HG02678 (cell line): ENCODE data around the gene NPR2.
A peak's percentile ranks its signal among the peaks of the same experiment; 100 is the strongest.

Experiments used
- ATAC-seq: cut with Tn5 transposase; IDR thresholded peaks from one replicate; pipeline ENCODE4 v1.9.1; 2021; ENCODE audit warnings: mild to moderate bottlenecking, moderate library complexity; ENCODE audit not compliant: unreplicated experiment

NPR2 gene

DNA sequence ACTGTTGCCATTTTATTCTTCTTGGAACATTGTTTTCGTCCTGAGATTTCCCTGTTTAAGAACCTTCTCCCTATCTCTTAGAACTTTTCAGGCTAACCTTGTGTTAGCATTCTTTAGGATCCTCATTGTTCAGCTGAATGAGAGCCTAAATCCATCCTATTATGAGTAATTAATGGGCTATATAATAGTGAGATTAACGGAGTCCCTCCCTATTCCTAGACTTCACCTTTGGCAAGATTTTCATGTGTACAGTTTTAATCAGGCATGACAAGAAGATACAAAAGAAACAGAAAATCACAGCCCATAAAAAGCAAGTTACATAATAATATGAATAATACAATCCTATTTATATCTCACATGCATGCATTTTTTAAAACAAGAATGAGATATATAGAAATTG is 28.2 kb upstream of the NPR2 start:
- no peak for ATAC-seq

GRCh38 chr9:35763803-35764202 is 27.6 kb upstream of the NPR2 start:
- ATAC-seq = no peak

GRCh38 chr9:35766997-35767396 is 24.4 kb upstream of the NPR2 start:
- ATAC-seq = no peak

DNA sequence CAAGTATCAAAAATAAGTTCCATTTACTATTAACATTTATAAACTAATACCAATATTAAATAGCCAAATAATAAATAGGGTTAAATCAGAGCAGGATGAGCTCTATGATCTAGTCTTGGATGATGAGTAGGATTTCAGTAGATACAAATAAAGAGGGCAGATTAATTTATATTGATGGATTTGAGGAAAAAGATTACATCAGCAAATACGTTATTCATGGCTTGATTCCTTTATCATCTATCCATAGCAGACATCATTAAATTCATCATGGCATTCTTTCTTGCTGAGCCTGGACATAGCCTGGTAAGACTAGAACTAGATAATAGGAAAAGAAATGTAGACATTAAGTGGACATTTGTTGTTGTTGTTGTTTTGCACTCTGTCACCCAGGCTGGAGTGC is 23.9 kb upstream of the NPR2 start:
- no peak for ATAC-seq

DNA sequence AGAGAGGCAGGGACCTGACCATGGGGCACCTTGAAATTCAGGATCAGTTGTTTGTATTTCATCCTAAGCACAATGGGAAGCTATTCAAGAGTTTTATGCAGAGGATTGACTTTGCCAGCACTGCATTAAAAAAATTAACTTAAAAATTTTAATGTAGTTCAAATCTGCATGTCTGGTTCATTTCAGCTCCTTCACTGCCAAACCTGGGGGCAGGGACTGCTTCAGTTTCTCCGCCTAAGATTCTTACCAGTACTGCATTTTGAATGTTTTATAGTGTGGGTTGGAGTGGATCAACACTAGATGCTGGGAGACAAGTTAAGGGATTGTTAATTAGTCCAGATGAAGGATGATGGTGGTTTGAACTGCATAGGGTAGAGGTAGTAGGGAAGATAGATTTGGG is 21.6 kb upstream of the NPR2 start:
- ATAC-seq = no peak

- no peak for ATAC-seq
These were observed 20.3 kb upstream of the NPR2 start for GRCh38 chr9:35771075-35771433.

DNA sequence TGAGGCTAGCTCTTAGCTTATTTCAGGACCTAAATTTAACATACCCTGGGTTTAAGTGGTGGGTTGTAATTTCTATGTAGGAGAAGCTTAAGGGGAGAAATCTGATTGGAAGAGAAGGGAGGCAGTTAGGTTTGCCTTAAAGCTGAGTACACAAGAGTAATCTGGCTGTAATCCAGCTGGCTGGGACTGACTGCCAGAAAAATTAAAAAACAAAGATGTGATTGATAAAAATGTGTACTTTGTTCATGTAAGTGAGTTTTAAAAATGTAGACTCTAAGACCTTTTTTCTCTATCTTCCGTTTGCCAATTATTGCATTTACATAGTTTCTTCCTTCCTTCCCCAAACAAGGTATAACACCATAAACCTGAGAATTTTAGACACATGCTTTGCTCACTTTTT is 19.9 kb upstream of the NPR2 start:
- ATAC-seq = no peak

- no peak for ATAC-seq
These were observed 19.4 kb upstream of the NPR2 start for GRCh38 chr9:35771943-35772342.

DNA sequence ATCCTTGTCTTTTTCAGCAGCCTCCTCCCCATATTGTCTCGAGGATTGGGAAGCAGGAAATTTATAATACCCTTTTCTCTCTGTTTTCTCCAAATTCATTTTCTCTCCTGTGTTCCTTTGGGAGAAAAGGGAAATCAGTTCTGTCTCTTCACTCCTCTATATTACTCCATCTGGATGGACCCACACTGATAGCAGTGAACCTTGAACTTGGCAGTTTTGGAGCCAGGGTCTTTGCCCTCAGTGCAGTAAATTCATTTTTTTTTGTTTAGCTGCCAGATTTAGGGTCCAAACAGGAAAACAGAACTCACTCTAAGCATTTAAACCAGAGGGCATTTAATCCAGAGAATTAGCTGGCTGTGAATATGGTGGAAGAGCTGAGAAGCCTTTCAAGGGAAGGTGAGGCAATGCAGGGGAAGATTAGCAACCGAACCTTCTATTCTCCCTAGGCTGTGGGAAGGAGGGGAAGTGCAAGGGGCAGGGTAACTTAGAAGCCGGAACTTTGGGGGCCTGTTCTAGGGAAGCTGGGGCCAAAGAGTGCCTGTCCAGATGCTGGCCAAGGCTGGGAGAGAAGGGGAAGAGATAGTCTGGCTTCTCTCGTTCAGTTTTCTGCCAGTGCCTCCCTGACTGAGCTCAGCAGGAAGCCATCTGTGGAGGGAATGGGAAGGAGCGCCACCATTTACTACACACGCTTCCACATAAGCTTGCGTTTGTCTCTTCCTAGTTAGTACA is 16.3 kb upstream of the NPR2 start:
- ATAC-seq = no peak

- ATAC-seq = no peak
These were observed 15.4 kb upstream of the NPR2 start for GRCh38 chr9:35776018-35776417.

DNA sequence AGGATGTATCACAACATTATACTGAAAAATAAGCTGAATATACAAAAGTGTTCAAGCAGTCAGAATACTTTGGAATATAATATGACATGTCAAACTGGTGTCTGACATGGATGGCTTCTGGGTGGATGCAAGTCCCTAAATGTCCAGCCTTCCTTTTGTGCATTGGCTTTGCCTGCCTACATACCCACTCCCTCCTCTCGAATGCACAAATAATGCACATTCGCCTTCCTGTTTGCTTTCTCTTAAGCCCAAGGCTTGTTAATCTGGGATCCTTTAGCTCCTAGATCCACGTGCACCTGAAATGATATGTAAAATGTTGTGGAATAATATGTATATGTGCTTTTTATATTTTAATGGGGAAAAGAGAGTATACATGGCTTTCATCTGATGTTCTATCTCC is 12.9 kb upstream of the NPR2 start:
- no peak for ATAC-seq

GRCh38 chr9:35781066-35781465 is 10.3 kb upstream of the NPR2 start:
- ATAC-seq = no peak

DNA sequence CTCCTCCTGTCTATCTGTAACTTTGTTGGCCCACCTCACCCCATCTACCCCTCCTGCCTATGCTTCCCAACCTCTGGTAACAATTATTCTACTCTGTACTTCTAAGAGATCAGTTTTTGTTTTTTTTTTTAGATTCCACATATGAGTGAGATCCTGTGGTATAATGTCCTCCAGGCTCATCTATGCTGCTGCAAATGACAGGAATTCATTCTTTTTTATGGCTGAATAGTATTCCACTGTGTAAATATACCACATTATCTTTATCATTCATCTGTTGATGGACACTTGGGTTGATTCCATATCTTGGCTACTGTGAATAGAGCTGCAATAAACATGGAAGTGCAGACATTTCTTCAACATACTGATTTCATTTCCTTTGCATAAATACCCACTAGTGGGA is 8.0 kb upstream of the NPR2 start:
- ATAC-seq = no peak

GRCh38 chr9:35789541-35789940 is 1.9 kb upstream of the NPR2 start:
- ATAC-seq = no peak

- ATAC-seq = no peak
These were observed 1.4 kb upstream of the NPR2 start for GRCh38 chr9:35790025-35790384.

DNA sequence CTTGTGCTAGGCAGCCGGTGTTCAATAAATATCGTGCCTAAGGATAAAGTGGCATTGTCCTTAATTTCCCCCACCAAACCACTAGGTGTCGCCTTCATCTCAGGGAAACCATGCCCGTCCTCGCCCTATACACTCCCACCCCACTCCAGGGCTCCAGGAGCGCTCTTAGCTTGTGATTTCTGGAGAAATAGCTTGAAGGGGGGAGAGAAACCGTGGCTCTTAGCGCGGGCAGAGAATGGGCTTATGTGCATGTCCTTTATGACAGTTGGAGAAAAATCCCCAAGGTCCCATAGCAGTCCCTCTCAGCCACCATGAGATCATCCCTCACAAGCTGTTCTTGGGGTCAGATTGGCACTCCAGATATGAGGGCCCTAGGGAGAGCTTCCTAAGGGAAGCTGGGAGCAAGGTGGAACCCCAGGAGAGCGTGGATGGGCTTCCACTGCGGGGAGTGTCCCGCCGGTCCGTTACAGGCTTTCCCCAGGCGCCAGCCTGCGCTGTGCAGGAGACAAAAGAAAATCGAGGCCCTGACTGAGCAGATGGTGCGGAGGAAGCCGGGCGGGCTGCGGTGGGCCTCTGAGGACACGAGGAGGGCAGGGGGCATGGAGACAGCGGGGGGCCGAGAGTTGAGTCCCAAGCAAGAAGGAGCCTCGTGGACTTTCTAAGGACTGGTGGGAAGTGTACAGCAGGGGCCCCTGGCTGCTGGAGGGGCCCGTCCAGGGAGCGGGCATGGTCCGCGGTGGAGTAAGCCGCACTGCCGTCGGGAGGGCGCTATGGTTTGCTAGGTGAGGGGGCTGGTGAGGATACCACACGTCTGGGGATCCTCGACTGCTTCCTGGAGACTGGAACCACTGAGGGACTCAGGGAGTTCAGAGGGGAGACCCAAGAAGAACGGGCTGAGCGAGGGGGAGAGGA is 750 bp upstream of the NPR2 start:
- peak; percentile 67 for ATAC-seq

DNA sequence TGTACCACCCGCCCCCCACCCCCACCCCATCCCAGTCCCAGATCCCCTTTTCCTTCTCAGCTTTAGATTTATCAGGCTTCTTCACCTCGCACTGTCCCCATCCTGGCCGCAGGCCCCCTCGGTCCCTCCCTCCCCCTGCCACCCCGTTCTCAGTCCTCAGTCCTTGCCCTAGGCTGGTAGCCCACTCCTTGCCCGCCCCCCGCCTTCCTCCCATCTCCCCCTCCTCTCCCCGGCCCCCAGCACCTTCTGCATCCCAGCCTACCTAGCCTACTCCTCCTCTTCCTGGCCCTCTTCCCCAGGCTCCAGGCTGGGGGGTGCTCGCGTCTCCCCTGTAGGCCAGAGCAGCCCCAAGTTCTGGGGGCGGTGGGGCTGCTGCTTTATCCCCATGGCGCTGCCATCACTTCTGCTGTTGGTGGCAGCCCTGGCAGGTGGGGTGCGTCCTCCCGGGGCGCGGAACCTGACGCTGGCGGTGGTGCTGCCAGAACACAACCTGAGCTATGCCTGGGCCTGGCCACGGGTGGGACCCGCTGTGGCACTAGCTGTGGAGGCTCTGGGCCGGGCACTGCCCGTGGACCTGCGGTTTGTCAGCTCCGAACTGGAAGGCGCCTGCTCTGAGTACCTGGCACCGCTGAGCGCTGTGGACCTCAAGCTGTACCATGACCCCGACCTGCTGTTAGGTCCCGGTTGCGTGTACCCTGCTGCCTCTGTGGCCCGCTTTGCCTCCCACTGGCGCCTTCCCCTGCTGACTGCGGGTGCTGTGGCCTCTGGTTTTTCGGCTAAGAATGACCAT is 828 bp downstream of the NPR2 start:
- ATAC-seq = no peak

DNA sequence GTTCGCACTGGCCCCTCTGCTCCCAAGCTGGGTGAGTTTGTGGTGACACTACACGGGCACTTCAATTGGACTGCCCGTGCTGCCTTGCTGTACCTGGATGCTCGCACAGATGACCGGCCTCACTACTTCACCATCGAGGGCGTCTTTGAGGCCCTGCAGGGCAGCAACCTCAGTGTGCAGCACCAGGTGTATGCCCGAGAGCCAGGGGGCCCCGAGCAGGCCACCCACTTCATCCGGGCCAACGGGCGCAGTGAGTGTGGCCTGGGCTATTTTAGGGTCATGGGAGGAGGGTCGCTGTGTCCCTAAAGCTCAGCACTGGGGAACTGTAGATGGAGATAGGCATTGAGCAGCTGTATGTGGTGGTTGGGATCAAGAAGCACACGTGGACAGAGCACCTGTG is 1.4 kb downstream of the NPR2 start:
- no peak for ATAC-seq

- ATAC-seq = no peak
These were observed 2.1 kb downstream of the NPR2 start for GRCh38 chr9:35793461-35793860.

DNA sequence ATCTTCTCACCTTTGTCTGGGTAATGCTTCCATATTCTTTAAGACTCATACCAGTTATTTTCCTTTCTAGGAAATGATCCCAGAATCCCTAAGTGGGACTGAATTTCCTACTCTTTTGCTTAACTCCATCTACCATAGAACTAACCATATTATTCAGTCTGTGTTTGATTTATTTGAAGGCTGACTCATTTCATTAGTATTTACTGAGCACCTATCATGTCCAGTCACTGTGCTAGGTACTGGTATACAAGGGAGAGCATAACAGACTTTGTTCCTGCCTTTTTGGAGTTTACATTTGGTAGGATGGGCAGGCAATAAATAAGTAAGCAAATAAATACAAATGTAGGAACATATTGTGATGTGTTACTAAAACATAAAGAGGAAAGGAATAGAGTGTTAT is 4.3 kb downstream of the NPR2 start:
- ATAC-seq = no peak

- ATAC-seq = no peak
These were observed 6.1 kb downstream of the NPR2 start for GRCh38 chr9:35797311-35798109.
